Activated CD4-positive, alpha-beta T cell treated with anti-CD3 and anti-CD28 coated beads, Interleukin-2, amount 50 U/mL, for 24 hours (primary cell): Measurements from ENCODE around the gene ITGA2.

ENCODE experiments used
- DNase-seq, 2 donors: peaks; one replicate each; pipeline ENCODE4 v3.0.0-alpha.2; 2020; ENCODE audit warnings: low read depth in 1 of 2, low spot score in 1 of 2

Gene ITGA2

DNA sequence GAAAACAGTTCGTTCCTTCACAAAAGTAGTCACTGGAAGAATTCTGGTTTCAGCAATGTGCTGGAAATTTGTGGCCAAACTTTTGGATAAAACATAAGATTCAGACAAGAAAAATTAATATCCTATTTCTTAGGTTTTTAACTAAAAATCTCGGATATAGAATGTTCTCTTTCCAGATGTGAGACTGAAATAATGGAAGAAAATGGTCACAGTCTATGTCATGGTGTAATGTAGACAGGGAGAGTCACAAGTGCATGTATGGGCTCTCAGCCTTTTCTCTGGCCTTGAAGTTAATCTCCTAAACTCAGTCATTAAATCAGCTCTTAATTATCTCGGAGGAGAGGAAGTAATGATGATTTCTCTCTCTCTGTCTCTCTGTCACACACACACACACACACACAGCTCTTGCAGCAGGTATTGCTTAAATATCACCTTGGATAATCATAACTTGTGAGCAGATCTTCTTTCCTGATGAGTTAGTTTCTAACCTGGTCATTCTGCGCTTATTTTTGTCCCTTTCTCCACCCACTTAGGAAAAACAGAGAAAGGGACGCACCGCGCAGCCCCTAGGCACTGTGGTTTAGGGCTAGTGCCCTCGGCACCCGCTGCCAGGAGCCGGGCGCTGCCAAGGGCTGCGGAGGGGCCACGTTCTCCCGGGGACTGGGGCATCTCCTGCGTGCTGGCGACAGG lies 672 bp upstream of the ITGA2 start:
- no peak for DNase-seq

- peak in 1 of 2 donors; percentile 7 for DNase-seq
Measured at GRCh38 chr5:52989781-52990527, 802 bp downstream of the ITGA2 start.

DNA sequence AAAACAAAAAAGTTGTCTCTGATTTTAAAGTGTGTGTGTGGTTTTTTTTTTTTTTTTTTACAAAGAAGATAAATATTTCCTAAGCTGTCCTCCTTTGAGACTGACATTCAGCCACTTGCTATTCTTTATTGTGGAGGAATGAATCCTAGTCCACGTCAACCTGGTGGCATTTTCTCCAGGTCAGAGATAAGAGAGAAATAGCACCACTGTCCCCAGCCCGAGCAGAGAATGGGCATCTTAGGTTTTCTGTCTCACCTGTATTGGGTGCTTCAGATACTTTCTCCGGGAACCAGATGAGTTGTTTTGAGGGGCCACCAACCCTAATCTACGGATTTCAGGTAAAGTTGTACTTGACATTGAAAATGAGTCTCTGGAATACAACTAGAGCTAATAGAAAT lies 1.4 kb downstream of the ITGA2 start:
- DNase-seq, result no peak

DNA sequence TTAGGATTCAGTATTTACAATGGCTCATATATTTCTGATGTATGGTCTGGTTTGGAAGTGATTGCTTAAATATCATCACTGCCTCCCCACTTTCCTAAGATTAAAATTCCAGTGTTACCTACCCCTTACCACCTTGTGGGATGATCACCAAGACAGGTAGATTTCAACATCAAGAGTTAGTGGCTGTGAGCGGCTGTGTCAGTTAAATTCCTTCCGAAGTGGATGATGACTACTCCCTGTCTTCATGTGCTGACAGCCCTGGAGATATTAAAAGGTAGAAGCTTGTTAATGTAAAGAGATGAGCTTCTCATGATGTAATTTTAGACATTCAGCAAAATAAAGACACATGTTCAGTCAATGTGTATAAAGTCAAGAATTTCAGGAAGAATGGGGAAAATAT lies 4.2 kb downstream of the ITGA2 start:
- no peak for DNase-seq

GRCh38 chr5:52994266-52994665 lies 5.1 kb downstream of the ITGA2 start:
- no peak for DNase-seq

- no peak for DNase-seq
Measured at GRCh38 chr5:52995095-52995494, 5.9 kb downstream of the ITGA2 start.

DNA sequence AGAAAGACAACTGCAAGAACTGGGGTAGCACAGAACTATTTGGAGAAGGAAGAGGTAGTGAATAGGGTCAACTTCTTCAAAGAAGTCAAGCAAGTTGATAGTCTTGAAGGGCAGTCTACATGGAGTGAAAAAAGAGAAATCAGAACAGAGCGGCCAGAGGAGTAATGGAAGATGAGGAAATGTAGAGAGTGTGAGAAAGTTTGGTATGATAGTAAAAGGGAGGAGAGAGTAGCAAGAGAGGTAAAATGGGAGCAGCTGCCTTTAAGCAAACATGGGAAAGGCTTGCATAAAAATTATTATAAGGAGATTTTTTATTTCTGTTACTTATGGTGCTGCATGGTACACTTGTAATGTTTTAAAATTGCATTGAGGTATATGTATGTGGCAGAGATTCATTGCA lies 6.8 kb downstream of the ITGA2 start:
- DNase-seq, result no peak

GRCh38 chr5:52996979-52997378 lies 7.8 kb downstream of the ITGA2 start:
- DNase-seq, result no peak

- no peak for DNase-seq
Measured at GRCh38 chr5:52997424-52997823, 8.3 kb downstream of the ITGA2 start.

DNA sequence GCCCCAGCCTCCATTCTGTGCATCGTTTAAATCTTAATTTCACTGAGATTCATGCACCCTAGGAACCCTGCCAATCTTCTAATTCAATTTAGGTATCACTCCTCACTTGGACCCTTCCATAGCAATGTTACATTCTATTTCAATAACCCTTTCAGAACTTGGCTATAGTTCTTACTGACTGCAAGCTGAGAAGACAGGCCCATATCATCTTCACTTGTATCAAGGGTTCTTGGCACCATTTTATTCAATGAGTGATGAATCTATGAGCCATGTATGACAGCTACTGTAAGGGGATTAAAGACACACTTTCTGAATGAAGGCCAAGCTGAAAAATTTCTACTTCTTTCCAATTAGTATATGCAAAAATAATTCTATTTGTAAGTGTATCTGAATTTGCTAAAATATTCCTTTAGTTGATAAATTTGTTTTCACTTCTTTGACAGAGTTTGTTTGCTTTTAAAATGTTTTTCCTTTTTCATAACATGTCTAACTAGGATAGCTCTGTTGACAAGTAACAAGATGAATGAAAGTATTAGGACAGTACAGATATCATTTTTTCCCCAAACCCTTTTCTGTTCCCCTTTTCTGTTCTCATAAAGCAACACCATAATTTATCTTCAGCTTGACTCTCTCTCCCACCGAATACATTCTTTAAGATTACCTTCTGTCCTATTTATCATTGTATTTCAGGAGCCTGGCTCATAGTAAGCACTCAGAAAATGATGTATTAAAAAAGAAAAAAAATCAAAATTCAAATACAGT lies 9.6 kb downstream of the ITGA2 start:
- no peak for DNase-seq

DNA sequence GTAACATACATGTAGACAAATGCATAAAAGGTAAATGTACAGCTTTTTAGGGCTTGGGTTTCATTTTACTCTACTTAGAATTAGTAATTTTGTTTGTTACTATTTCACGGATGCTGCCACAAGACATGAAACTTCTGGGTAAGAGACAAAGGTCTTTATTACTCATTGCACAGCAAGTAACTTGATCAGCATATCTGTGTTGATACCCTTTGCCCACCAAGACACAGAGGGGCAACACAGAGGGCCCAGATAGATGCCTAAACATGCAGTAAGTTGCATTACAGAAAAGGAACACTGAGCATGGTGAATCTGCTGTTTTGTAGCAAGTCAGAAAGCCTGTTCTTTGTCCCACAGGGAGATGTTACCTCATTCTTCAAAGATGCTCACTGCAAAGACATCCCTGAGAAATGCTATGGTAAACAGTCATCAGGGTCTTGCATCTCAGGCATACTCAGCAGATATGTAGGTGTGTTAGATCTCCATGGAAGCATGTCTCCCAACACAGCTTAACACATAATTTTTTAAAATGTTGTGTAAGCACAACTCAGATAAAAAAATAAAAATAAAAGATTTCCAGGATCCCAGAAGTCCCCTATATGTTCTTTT lies 10.3 kb downstream of the ITGA2 start:
- DNase-seq, result no peak

DNA sequence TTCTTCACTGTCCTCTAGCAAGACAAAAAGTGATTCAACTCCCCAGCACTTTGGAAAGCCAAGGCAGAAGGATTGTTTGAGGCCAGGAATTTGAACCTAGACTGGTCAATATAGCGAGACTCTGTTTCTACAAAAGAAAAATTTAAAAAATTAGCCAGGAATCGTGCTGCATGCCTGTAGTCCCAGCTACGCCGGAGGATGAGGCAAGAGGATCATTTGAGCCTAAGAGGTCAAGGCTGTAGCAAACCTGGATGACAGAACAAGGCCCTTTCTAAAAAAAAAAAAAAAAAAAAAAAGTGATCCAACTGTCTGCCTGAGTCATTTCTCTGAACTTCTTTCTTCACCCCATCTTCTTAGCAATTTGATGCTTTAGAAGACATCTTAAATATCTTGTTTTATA lies 12.4 kb downstream of the ITGA2 start:
- no peak for DNase-seq

GRCh38 chr5:53002491-53002890 lies 13.3 kb downstream of the ITGA2 start:
- DNase-seq, result no peak

DNA sequence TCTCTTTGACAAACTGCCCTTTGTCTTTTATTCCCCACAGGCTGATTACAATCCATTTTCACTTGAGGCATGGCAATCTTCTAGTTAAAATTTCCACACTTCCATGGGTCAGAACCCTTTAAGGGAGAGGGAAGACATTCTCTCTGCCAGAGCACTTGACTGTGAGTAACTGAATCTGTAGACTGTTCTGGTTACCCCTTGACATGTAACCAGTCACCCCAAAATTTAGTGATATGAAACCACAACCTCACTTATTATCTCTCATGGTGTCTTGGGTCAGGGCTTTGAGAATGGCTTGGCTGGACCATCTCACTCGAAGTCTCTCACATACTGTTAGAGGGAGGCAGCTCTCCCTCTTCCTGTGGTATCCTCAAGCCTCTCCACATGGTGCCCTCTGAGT lies 14.0 kb downstream of the ITGA2 start:
- no peak for DNase-seq

GRCh38 chr5:53006911-53007890 lies 18.0 kb downstream of the ITGA2 start:
- no peak for DNase-seq

DNA sequence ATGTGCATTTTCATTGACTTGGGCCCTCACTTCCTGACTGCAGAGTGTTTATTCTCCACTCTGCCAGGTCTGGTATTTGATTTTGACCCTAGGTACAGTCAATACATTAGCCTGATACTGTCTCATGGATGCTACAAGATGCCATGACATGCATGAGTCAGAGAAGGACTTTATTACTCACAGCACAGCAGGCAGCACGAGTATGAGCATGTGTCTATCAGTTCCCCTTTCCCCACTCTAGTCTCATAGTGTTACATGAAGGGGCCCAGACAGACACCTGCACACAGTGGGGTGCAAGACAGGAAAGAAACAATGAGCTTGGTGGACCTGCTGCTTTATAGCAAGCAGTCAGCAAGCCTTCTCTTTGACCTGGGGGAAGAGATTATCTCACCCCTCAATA lies 19.6 kb downstream of the ITGA2 start:
- peak in 1 of 2 donors; percentile 55 for DNase-seq

DNA sequence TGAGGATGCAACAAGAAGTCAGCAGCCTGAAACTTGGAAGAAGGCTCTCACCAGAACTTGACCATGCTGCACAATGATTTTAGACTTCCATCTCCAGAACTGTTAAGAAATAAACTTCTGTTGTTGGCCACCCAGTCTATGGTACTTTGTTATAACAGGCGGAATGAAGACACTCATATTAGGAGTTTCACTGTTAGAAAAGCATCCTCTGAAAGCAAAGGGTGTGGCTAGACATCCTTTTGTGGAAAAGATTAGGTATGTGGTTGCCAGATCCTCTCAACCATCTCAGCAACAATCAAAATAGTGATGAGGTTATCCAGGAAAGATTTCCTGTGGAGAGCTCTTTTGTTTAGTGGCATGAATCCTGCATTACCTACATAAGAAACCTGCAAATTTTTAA lies 20.7 kb downstream of the ITGA2 start:
- no peak for DNase-seq

DNA sequence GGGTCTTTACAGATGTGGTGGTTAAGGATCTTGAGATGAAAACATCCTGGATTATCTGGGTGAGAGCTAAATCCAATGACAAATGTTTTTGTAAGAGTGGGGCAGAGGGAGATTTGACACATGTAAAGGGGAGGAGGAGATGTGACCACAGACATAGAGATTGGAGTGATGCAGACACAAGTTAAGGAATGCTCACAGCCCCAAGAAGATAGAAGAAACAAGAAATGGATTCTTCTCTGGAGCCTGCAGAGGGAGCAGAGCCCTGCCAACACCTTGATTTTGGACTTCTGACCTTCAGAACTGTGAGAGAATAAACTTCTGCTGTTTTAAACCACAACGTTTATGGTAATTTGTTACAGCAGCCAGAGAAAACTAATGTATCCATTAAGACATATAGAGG lies 21.7 kb downstream of the ITGA2 start:
- DNase-seq, result no peak

DNA sequence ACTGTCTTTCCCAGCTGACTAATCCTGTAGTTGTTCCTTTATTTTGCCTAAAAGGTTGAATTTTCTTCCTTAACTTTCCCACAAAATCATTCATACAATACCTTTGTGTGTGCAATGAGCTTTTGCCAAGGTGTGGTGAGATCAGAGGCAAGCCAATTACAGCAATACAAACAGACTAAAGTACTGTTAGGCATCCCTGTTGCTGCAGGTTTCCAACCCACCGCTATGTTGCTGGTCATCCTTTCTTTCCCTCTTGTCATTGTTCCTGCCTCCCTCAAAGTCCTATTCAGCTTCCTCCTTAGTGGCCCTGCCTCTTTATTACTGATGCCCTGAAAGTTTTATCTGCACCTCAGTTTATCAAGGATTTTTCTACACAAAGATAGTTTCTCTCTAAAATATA lies 22.1 kb downstream of the ITGA2 start:
- DNase-seq, result no peak

DNA sequence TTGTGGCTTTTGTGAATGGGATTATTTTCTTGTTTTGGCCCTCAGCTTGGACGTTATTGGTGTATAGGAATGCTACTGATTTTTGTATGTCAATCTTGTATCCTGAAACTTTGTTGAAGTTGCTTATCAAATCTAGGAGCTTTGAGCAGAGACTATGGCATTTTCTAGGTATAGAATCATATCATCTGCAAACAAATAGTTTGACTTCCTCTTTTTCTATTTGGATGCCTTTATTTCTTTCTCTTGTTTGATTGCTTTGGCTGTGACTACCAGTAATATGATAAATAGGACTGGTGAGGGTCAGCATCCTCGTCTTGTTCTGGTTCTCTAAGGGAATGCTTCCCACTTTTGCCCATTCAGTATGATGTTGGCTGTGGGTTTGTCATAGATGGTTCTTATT lies 24.7 kb downstream of the ITGA2 start:
- DNase-seq, result no peak

DNA sequence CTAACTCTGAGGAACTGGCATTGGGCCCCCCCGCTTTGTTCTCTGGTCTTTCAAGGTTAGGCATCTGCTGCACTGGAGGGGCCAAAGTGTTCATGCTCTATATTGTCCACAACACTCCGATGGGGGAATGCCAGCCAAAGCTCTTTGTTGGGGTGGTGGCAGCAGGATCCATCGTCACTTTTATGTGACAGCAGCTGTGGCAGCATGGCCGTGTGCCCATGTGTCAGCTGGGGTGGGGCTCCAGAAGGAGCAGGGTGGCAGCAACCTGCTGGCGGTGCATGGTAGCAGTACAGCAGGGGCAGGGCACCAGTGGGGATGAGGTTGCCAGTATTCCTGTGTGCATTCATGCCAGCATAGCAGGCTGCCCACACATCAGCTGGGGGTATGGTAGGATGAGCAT lies 28.2 kb downstream of the ITGA2 start:
- no peak for DNase-seq
